Endothelial cell of umbilical vein (primary cell): ENCODE measurements around the gene NEBL.

Experiments
- JUN ChIP-seq: IDR thresholded peaks from 2 replicates; pipeline ENCODE4 v1.6.1; 2011; ENCODE audit warnings: borderline replicate concordance, low read depth; ENCODE audit not compliant: insufficient read length, insufficient read depth
- POLR2A ChIP-seq: IDR thresholded peaks from 2 replicates; pipeline ENCODE4 v1.6.1; 2012; ENCODE audit warnings: low read depth, mild to moderate bottlenecking, control low read depth, low read length
- TF ChIP-seq, protein P1 (sequence below), 2 donors: IDR thresholded peaks; 1 replicate in 1 of 2; 2 replicates in 1 of 2; pipeline ENCODE4 v1.5.1; 2011; ENCODE audit warnings: low read length in 2 of 2, mild to moderate bottlenecking in 2 of 2, moderate library complexity in 2 of 2, control low read depth in 1 of 2, inconsistent platforms in 1 of 2, low read depth in 1 of 2; ENCODE audit not compliant: insufficient read depth in 1 of 2; ENCODE audit errors: extremely low read depth in 1 of 2

DNA sequence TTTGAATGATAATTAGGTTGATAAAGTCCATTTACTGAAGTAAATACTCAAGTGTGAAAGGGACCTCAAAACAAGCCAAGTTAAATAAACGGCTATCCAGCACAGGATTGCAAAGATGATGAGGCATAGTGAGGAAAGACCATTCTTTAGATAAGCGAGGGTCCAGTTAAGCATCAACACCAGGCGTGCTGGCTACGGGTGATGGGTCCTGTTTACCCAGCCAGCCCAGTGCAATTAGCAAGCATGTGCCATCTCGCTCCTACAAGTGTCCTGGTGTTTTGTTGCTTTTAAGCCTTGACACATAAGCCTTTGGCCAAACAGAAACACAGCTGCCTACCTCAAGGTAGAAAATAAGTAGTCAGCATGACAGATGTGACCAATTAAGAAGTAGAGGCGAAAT lies 7.1 kb downstream of the NEBL start:
- TF ChIP-seq JUN, result no peak
- TF ChIP-seq, protein P1, sequence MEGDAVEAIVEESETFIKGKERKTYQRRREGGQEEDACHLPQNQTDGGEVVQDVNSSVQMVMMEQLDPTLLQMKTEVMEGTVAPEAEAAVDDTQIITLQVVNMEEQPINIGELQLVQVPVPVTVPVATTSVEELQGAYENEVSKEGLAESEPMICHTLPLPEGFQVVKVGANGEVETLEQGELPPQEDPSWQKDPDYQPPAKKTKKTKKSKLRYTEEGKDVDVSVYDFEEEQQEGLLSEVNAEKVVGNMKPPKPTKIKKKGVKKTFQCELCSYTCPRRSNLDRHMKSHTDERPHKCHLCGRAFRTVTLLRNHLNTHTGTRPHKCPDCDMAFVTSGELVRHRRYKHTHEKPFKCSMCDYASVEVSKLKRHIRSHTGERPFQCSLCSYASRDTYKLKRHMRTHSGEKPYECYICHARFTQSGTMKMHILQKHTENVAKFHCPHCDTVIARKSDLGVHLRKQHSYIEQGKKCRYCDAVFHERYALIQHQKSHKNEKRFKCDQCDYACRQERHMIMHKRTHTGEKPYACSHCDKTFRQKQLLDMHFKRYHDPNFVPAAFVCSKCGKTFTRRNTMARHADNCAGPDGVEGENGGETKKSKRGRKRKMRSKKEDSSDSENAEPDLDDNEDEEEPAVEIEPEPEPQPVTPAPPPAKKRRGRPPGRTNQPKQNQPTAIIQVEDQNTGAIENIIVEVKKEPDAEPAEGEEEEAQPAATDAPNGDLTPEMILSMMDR (IDR thresholded peaks at IDR 0.05; ENCODE audit: extremely low read depth in 1 of 2, insufficient read depth in 1 of 2, low read depth in 1 of 2, low read length in 2 of 2), result no peak
- TF ChIP-seq POLR2A, result no peak
